ENCODE data around the gene MIEF1. TPM values are rescaled to one million over a fixed set of nuclear protein-coding genes. Genes with fewer than 3 reads are reported as not detected.

Gene MIEF1
- total and polyA plus RNA-seq, 2 of the 8 experiments (the other 6 are each of a cell fraction or from before 2014, with no cell fraction given) = 16.8 to 32.7 TPM

GRCh38 chr22:39469681-39470450 is 32.2 kb upstream of the MIEF1 start (continued):
- no peak for TF ChIP-seq CTCF (IDR thresholded peaks at IDR 0.05; ENCODE audit: control extremely low read depth in 1 of 3, insufficient read depth in 1 of 3, low read depth in 1 of 3, low read length in 3 of 3)
- no peak for TF ChIP-seq POLR2A (IDR thresholded peaks at IDR 0.05; ENCODE audit: control extremely low read depth in 1 of 2, low read depth in 2 of 2, low read length in 2 of 2)
- TF ChIP-seq E2F6 (IDR thresholded peaks at IDR 0.05) = no peak
- no peak for TF ChIP-seq BACH1 (IDR thresholded peaks at IDR 0.05; ENCODE audit: low read length)
